WERI-Rb-1 (cell line): Measurements from ENCODE around the gene CGB3.

Experiments
- DNase-seq: peaks from one replicate; pipeline ENCODE4 v3.0.0-alpha.2; 2020
- H3K27ac ChIP-seq: fragments of 250-450 bp; sonication (Bioruptor Pico); 2 replicates; pipeline ENCODE4 v1.5.1; 2020; ENCODE audit warnings: mild to moderate bottlenecking, moderate library complexity
- H3K27me3 ChIP-seq: fragments of 250-450 bp; sonication (Bioruptor Pico); 2 replicates; pipeline ENCODE4 v1.5.1; 2021; ENCODE audit warnings: mild to moderate bottlenecking, low read depth, moderate library complexity; ENCODE audit not compliant: insufficient read depth, severe bottlenecking
- H3K36me3 ChIP-seq: fragments of 250-450 bp; sonication (Bioruptor Pico); 2 replicates; pipeline ENCODE4 v1.5.1; 2020; ENCODE audit warnings: mild to moderate bottlenecking, moderate library complexity
- H3K4me3 ChIP-seq: 2 replicates; pipeline ENCODE4 v1.5.1; 2011; ENCODE audit warnings: low read depth, mild to moderate bottlenecking, control low read depth, low read length
- H3K9me3 ChIP-seq: fragments of 250-450 bp; sonication (Bioruptor Pico); 2 replicates; pipeline ENCODE4 v1.5.1; 2021; ENCODE audit warnings: mild to moderate bottlenecking, moderate library complexity; ENCODE audit not compliant: severe bottlenecking
- CTCF ChIP-seq: IDR thresholded peaks from 2 replicates; pipeline ENCODE4 v1.5.1; 2011; ENCODE audit warnings: low read depth, mild to moderate bottlenecking, control low read depth, inconsistent platforms, low read length

Gene CGB3

DNA sequence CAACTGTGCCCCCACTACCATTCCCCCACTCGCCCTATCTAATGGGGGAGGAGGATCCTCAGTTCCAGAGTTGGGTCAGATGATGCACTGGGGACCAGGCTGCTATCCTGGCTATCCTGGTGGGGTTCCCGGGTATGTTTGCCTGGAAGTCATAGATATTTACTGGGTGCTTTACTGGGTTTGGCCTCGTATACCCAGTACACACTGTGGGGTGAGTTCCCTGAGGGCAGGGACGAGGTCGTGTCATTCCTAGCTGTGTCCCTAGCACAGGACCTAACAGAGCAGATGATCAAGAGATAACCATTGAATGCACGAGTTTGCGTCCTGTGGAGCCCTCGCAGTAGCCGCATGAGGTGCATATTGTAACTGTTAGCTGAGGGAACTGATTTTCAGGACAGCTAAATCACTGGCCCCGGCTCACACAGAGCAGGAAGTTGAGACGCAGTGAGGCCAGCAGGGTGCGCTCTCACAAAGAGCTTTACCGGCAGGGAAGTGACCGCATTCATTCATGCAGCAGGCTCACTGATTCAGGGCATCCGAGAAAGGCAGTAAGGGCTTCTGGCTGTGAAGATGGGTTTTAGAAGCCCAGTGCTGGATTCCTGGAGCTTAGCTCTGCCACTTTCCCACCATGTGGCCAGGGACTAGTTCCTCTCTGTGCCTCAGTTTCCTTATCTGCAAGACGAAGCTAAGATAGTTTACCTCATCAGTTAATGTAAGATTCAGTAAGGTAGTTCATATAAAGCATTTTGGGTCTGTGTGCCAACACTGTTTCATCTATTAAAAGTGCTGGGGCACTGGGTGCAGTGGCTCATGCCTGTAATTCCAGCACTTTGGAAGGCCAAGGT is 24.4 kb downstream of the CGB3 start:
- peak; percentile 81 for TF ChIP-seq CTCF
- Histone ChIP-seq H3K36me3 (peaks cover 43% of the 10 kb centered on the region), H3K27ac (no peak overlapping the region), H3K27me3 (no peaks in the 10 kb centered on the region), H3K4me3 (no peak overlapping the region), H3K9me3 (no peaks in the 10 kb centered on the region)
- DNase-seq: peak; percentile 77

DNA sequence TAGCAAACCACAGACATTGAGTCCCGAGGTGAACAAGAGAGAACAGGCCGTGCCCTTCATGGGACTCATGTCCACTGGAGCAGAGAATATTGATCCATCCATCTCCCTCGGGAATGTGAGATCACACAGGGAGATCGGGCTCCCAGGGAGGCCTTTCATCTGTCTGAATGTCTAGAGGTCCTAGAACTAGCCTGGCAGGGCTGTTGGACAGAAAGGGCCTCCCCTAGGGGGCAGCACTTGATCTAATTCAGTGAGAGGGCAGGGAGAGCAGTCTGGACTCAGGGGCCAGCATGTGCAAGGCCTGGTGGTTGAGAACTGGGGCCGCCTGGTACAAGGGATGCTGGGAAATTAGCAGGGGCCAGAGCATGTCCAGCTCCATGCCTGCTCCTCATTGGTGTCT is 26.2 kb downstream of the CGB3 start:
- DNase-seq: peak; percentile 92
- Histone ChIP-seq H3K36me3 (peaks cover 27% of the 10 kb centered on the region), H3K4me3 (no peak overlapping the region), H3K27ac (no peak overlapping the region), H3K27me3 (no peaks in the 10 kb centered on the region), H3K9me3 (no peaks in the 10 kb centered on the region)
- peak; percentile 74 for TF ChIP-seq CTCF

DNA sequence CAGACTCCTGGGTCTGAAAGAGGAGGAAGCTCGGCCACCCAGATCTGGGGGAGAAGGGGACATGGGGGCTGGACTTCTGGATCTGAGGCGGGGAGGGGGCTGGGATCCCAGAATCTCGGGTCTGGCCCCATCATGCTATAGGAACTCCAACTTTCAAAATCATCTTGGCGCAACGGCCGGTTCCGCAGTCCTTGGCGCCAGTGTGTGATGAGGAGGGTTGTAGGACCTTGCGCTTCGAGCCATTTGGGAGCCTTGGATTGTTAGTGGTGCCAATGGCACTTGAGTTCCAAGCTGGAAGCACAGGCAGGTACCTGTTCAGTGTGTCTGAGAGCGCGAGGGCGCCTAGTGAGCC is 30.1 kb downstream of the CGB3 start:
- H3K4me3 ChIP-seq: peak overlapping the region; percentile 77
- peaks cover 9% of the 10 kb centered on the region for H3K36me3 ChIP-seq
- no peaks in the 10 kb centered on the region for H3K27me3 ChIP-seq
- H3K9me3 ChIP-seq: no peaks in the 10 kb centered on the region
- no peak for TF ChIP-seq CTCF
- DNase-seq: no peak
- H3K27ac ChIP-seq: peak overlapping the region; percentile 90

- H3K27ac ChIP-seq: peak within 1 kb of the TSS; percentile 90
- peak within 1 kb of the TSS; percentile 77 for H3K4me3 ChIP-seq
These were observed 30.7 kb downstream of the CGB3 start, which contains the start of the genes GYS1 and RUVBL2 for GRCh38 chr19:48993175-48994034. Gene GYS1, minus strand, starts transcription at chr19:48993309. Its CDS starts 197 bp downstream, at chr19:48993112. Gene RUVBL2, plus strand, starts transcription at chr19:48993887. Its CDS starts 25 bp downstream, at chr19:48993912.

More at GRCh38 chr19:48993175-48994034, 30.7 kb downstream of the CGB3 start, which contains the start of the genes GYS1 and RUVBL2:
- peak; percentile 99 for DNase-seq
- Histone ChIP-seq H3K27me3 (no peaks in the 10 kb centered on the region), H3K9me3 (no peaks in the 10 kb centered on the region), H3K36me3 (peaks cover 15% of the 10 kb centered on the region)
- peak; percentile 88 for TF ChIP-seq CTCF
